HG02642 (cell line): ENCODE results near the gene PLA2G5.
"Not testable (repeated sequence)": the region's sequence is repeated elsewhere in the genome, so short reads cannot be mapped to it uniquely, and the experiment has no call there.

Experiments used
- ATAC-seq: cut with Tn5 transposase; IDR thresholded peaks from one replicate; pipeline ENCODE4 v1.9.1; 2021; ENCODE audit warnings: mild to moderate bottlenecking; ENCODE audit not compliant: unreplicated experiment, poor library complexity

The PLA2G5 gene

DNA sequence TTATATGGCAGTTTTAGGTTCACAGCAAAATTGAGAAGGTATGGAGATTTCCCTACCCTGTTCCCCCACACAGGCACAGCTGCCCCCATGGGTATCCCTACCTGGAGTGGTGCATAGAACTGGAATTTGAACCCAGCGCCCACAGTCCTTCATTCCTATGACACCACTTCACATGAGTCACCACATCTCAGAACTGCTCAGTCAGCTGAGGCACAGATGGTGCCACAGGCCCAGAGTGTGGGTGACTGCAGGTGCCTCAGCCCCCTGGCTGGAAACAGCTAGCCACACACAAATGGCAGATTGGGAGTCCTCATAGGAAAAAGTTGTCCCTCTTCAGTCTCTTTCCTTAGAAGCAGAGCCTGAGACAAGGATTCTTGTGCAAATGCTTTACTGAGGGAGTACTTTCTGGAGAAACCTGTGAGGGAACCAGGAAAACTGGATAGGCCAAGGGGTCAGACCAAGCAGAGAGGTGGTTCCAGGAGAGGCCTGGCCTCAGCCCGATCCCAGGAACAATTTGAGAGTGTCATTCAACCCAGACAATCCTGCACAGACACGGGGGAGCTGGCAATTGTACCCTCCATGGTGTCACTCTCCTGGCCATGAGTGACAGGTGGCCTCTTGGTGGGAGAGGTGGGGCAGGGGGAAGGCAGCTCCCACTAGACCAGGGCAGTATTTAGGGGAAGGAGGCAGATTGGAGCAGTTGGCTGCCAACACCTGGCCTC, 42.4 kb downstream of the PLA2G5 start:
- ATAC-seq: no peak

DNA sequence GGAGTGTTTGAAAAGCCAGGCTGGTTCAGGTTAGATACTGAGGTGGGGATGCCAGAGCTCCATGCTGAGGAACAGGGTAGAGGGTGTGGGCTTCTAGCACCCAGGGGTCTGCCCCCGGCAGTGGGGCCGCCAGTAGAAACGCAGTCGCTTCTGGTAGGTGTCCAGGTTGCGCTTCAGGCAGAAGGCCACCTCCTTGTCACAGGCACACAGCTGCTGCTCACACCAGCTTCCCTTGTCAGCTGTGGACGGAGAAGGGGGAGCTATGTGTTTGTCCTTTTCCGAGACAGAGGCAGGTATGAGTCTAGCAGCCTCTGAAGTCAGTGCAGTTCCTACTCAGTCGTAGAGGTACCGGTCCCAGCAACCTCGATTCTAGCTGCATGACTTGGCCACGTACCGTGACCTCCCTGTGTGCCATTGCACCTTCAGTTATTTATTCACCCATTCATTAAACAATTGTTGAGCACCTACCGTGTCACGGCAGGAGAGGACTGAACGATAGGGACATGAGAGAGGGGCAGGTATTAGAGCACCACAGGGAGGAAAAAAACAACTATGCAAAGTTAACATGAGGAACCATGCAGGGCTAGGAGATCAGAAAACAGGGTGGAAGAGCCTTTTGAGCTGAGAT, 44.1 kb downstream of the PLA2G5 start:
- ATAC-seq: no peak

DNA sequence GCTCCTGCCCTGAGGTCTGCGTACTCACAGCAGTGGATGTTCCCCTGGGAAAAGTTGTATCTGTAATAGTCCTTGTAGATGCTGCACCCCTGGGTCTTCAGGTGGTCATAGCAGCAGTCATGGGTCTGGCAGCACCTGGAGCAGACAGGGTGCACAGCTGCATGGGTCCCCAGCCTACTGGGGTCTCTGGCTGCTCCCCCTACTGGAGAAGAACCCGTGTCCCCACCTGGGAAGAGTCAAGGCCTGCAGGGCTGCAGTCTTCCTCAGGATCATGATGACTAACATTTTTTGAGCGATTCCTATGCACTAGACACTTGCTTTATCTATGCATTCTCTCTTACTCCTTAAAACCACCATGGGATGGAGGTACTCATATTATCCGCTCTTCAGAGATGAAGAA, 45.5 kb downstream of the PLA2G5 start:
- no peak for ATAC-seq

DNA sequence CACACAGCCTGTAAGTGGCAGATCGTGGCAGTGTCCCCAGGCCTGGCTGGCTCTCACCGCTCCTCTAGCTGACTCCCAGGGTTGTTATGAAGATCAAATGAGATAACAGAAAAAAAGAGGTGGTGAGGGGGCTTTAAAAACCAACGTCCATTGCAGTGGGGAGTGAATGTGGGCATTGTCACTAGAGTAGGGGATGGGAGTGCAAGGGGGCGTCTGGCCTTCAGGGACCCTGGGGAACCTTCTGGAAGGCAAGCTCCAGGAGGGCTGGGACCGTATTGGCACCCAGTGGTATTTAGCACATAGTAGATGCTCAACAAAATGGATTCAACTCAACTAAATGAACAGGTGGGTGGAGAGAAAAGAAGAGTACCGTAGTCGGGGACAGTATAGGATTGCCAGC, 45.9 kb downstream of the PLA2G5 start:
- no peak for ATAC-seq

DNA sequence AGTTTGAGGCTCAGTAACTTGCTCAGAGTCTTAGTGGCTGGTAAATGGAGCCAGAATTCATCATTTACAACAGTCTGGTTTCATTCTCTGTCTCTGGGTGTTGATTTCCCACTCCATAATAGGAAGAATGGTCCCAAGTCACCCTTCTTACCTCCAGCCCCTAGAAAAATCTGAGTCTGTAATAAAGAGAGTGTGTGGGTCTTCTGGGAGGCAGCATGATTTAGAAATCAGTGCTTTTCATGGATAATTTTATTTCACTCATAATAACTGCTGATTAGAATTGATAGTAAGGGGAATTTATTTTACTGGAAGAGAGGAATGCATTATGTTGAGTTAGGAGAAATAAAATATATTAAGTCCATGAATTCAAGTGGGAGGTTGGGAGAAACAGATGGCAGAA, 47.2 kb downstream of the PLA2G5 start:
- no peak for ATAC-seq

DNA sequence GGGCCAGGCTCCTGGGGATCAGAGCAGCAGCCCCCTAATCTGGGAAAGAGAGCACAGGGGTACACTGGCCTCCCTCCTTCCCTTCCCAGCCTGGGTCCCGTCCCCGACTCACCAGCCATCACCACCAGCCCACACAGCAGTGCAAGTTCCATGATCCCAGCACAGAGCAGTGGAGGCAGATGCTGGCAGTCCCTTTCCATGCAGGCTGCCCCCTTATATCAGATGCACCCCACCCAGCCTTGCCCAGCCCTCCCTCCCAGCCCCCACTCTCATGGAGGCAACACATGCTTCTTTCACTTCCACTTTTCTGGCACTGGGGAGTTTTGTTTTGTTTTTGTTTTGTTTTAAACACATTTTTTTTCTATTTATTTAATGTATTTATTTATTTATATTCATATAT, 49.4 kb downstream of the PLA2G5 start, which contains the start of gene PLA2G2D:
PLA2G2D (minus strand) TSS at position 190 of the 400 bp plus-strand sequence; CDS start at position 152, 38 bp downstream.
- no peak for ATAC-seq

DNA sequence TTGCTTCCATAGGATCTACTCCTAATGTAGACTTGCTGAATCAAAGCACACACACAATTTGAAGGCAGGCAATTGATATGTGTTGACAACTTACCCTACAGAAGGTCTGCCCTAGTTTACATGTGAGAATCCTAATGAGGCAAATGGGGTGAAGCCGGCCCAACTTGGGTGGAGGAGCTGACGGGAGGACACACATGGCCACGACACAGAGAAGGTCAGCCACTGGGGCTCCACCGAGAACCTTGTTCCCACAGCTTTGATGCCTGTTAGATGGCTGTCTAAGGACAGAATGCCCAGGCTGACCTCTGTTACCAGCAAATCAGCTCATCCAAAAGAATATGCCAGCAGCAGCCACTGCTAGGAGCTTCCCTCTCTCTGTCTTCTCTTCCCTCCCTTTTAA, 50.8 kb downstream of the PLA2G5 start:
- ATAC-seq: no peak

DNA sequence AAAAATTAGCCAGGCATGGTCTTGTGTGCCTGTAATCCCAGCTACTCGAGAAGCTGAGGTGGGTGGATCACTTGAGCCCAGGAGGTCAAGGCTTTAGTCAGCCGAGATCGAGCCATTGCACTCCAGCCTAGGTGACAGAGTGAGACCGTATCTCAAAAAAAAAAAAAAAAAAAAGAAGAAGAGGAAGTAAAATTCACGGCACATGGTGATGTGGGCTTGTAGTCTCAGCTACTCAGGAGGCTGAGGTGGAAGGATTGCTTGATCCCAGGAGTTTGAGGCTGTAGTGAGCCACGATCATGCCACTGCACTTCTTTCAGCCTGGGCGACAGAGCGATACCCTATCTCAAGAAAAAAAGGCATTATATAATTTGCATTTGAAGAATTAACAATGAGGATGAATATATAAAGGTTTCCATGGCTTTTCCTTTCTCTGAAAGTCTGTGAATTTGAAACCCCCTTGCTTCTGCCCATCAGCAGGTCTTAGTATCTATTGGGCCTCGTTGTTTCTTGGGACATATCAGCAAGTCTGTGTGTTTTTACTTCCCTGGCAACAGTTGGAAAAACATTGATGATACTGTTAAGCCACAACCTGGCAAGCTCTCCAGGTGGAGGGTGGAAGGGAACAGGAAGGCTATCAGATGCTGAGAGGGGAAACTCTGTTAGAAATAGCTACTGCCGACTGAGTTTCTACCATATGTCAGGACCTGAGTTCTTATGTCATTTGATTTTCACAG, 53.9 kb downstream of the PLA2G5 start:
- no peak for ATAC-seq

DNA sequence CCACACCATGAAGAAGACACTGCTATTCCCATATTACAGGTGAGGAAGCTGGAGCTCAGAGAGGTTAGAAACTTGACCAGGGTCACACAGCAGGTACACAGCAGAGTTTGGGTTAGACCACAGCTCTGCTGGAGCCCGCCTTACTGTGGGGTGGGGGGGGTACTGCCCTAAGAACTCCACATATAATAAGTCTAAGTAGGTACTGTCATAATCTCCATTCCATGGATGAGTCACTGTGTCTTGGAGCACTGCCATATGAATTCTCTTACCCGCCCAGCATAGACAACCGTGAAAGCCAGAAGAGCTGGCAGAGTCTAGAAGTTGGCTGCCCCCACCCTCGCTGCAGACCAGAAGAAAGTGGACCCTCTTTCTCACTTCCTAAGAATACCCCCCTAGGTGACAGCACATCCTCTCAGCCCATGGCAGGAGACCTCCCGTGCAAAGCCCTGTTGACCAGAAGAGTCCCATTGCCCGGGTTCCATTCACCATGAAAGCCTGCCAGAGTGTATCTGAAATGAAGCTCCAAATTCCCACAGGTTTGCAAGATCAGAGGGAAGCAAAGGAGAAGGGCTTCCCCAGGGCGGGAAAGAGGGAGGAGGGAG, 54.6 kb downstream of the PLA2G5 start:
- ATAC-seq: no peak

DNA sequence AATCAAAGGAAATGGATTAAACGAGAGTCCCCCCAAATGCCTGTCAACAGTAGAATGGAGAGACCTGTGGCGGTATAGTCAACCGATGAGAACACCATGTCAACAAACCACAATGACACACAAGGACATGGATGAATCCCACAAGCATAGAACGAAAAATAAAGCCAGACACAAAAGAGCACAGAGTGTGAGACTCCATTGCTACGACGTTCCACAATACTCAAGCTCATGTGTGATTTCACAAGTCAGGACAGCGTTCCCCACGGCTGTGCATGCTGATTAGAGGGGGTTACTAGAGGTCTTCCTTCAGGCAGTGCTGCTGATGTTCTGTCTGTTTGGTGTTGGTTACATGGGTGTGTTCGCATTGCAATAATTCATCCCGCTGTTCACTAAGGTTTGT, 55.1 kb downstream of the PLA2G5 start:
- no peak for ATAC-seq

DNA sequence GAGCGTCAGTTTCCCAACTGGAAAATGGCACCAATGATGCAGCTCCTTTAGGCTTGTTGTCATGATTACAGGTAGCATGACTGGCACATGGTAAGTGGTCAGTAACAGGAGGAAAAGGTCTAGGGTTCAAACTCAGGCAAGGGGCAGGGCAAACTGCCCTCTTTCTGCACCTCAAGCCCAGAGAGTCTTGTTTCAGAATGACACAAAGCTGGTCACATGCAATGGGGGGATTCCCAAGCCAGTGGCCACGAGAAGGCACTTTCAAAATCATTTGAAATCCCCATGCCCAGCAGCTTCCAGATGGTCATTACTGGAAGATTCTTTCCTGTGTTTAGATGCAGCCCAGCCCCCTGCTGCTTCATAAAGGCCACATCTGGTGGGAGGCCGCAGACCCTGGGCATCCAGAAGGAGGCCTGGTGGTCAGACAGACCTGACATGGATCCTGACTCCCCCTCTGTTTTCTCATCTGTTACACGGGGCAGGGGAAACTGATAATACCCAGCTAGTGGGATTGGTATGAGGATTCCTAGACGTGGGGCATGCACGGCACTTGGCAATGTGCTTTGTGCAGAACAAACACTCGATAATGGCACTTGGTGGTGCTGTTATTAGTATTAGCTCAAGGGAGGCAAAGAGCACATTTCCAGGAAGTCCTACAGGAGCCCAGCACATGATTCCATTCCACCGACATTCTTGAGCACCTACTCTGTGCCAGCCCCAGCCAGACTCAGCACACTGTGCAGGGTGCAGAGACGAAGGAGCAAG, 56.2 kb downstream of the PLA2G5 start:
- no peak for ATAC-seq

DNA sequence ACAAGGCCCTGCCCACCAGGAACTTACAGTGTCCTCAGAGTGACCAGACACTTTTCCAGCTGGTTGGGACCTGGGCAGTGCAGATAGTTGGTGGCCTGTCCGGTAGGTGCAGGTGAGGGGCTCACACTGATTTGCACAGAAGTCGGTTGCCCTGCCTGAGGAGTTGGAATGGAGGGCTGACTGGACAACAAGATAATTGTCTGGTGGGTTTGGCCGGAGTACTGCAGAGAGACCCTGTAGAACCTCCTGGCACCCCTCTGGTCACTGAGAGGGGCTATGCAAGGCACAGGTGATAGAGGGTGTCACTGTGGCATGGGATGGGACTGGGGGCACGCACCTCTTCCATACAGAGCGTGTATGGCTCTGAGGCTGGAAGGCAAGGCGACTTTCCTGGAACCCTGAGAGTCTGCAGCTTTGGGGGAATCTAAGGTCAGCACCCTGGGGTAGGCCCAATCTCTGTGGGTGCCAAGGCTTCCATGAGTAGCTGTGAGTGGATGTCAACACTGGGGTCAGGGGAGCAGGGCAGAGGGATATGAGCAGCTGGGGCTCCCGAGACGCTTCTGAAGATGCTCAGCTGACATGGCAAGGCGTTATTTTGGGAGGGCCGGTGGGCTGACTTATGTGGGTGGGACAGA, 56.9 kb downstream of the PLA2G5 start:
- ATAC-seq: no peak

DNA sequence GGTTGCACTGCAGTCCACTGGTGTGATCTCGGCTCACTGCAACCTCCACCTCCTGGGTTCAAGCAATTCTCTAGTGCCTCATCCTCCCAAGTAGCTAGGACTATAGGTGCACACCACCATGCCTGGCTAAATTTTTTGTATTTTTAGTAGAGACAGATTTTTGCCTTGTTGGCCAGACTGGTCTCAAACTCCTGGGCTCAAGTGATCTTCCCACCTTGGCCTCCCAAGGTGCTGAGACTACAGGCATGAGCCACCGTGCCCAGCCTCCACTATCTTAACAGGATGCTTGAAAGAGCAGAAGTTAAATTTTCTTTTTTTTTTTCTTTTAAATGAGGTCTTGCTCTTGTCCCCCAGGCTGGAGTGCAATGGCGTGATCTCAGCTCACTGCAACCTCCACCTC, 60.5 kb downstream of the PLA2G5 start:
- not testable (repeated sequence) for ATAC-seq

DNA sequence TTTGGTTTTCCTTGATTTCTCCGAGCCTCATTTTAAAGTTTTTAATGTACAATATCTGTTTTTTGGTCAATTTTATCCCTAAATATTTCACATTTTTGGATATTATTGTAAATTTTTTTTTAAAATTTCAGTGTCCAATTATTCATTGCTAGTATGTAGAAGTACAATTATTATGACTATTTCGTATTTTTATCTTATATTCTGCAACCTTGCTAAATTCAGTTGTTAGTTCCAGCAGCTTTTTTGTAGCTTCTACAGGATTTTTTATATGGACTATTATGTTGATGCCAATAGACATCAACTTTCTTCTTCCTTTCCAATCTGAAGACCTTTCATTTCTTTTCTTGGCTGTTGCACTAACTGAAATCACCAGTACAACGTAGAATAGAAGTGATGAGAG, 65.0 kb downstream of the PLA2G5 start:
- no peak for ATAC-seq

DNA sequence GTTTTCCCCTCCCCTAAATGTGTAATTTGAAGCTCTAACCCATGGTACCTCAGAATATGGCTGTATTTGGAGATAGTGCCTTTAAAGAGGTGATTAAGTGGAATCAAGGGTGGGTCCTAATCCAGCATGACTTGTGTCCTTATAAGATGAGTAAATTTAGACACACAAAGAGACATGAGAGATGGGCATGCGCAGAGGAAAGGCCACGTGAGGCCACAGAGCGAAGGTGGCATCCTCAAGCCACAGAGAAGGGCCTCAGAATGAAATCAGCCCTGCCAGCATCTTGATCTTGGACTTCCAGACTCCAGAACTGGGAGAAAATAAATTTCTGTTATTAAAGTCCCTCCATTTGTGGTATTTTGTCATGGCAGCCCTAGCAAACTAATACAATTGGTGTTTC, 66.3 kb downstream of the PLA2G5 start:
- no peak for ATAC-seq

DNA sequence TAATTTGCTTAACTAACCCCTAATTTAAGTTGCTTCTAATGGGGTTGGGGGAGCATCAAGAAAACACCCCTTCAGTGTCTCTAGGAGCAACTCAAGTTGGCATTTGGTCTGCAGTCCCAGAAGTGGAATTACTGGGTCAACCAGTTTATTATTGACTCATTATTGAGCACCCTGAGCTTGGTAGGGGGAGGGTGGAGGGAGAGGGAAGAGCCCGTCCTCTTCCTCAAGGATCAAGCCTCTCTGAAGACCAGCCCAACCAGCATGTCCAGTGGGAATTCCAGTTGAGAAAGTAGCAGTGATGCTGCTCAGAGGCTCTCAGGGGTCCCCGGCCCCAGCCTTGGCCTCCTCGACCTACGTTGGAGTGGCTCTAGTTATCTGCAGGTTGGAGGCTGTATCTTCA, 67.1 kb downstream of the PLA2G5 start:
- ATAC-seq: no peak

DNA sequence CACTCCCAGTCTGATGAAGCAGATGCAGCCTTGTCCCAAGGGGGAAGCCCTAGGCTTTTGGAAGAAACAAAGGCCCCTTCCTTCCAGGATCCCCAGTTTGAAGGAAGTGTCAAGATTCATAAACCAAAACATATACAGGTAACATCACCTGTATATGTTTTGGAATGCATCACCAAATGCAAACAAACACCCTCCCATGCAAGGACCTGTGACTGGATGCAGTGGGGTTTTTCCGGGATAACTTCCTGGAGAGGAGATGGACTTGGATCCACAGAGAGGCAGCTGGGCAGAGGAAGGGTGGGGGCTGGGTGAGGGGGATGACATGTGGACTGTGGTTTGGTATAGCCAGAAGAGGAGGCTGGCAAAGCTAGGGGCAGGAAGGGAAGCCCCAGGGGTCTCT, 67.6 kb downstream of the PLA2G5 start:
- ATAC-seq: no peak

DNA sequence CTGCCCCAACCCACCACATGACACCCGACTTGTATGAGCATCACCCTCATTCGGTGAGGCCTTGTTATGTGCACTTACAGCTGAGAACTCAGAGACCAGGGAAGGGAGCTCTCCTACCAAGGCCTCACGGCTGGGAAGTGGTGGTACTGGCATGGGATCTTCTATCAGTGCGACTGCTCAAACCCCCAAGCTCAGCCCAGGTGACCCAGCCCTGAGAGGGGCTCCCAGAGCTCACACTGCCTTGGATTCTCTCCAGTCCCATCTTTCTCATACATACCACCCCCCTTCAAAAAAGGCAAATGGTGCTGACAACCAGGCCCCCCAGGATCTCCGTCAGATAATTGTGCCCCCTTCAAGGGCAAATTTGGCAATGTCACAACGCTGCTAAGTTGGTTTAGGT, 68.4 kb downstream of the PLA2G5 start:
- ATAC-seq: no peak

DNA sequence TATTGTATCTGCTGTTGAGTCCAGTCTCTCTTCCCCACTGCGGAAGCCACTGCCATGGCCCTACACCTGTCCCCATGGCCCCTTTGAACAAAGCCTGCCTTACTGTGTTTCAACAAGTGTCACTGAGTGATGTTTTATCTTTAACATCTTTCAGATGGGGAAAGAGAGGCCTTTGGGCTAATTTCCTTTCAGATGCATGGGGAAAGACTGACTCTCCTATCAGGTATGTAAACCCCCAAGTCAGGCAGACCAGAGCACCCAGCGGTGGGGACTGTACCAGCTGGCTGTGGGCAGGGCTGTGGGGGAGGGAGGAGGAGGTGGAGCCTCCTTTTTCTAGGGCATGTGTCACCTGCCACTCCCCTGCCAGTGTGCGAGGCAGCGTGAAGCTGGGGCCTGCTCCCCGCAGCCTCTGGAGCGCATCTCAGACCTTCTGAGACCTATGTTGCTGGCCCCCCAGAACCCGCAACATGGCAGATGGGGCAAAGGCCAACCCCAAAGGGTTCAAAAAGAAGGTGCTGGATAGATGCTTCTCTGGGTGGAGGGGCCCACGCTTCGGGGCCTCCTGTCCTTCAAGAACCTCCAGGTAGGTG, 69.1 kb downstream of the PLA2G5 start, which contains the start of gene PLA2G2F:
PLA2G2F (plus strand) TSS at position 363 of the 590 bp plus-strand sequence; CDS start at position 468, 105 bp downstream.
- no peak for ATAC-seq
